Measurements from ENCODE around the gene TYW3.

DNA sequence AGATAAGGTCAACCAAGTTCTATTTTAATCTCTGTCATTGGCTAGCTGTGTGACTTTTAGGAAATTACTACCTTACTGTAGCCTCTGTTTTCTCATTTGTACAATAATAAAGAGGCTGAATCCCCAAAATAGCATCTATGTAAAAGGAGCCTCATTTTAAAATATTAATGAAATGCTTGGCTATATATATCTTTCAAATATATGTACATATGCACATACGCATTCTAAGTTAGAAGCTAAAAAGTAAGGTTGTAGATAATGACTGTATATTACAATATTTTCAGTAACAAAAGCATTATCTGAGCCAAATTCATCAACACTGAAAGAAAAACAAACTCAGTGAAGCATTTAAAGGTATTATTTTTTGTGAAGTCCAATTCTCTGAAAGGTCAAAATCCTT, 44.6 kb downstream of the TYW3 start:
- TF ChIP-seq YY1 (IDR thresholded peaks at IDR 0.05; ENCODE audit: insufficient read depth, insufficient read length) = no peak
- no peak for TF ChIP-seq ZNF274 (IDR thresholded peaks at IDR 0.05; ENCODE audit: low read depth, low read length)
- TF ChIP-seq SUZ12 (IDR thresholded peaks at IDR 0.05; ENCODE audit: extremely low read depth, insufficient read depth, insufficient read length) = no peak

All from NT2/D1 (cell line).